ENCODE data around the gene SPAG7.

The SPAG7 gene

GRCh38 chr17:4950075-4950745 lies 17.4 kb downstream of the SPAG7 start:
- DNase-seq (ENCODE audit: low spot score): no peak

- DNase-seq (ENCODE audit: low spot score): peak; percentile 53
Measured at GRCh38 chr17:4949321-4950074, 18.1 kb downstream of the SPAG7 start.

- peak; percentile 84 for DNase-seq (ENCODE audit: low spot score)
Measured at GRCh38 chr17:4948931-4949320, 18.7 kb downstream of the SPAG7 start.

- peak; percentile 86 for DNase-seq (ENCODE audit: low spot score)
Measured at GRCh38 chr17:4948166-4948930, 19.3 kb downstream of the SPAG7 start, which contains the start of gene PFN1. PFN1 (minus strand) TSS chr17:4948530; CDS start chr17:4948394, 136 bp downstream.

GRCh38 chr17:4947411-4948165 lies 20.0 kb downstream of the SPAG7 start:
- DNase-seq (ENCODE audit: low spot score): no peak

- no peak for DNase-seq (ENCODE audit: low spot score)
Measured at GRCh38 chr17:4947010-4947410, 20.6 kb downstream of the SPAG7 start.

- no peak for DNase-seq (ENCODE audit: low spot score)
Measured at GRCh38 chr17:4946312-4946976, 21.2 kb downstream of the SPAG7 start.

- no peak for DNase-seq (ENCODE audit: low spot score)
Measured at GRCh38 chr17:4945944-4946280, 21.7 kb downstream of the SPAG7 start.

- peak; percentile 36 for DNase-seq (ENCODE audit: low spot score)
Measured at GRCh38 chr17:4945176-4945943, 22.3 kb downstream of the SPAG7 start.

GRCh38 chr17:4944554-4945175 lies 23.0 kb downstream of the SPAG7 start:
- DNase-seq (ENCODE audit: low spot score): no peak

GRCh38 chr17:4944163-4944553 lies 23.5 kb downstream of the SPAG7 start:
- no peak for DNase-seq (ENCODE audit: low spot score)

- DNase-seq (ENCODE audit: low spot score): no peak
Measured at GRCh38 chr17:4942760-4943508, 24.7 kb downstream of the SPAG7 start.

- no peak for DNase-seq (ENCODE audit: low spot score)
Measured at GRCh38 chr17:4941319-4941610, 26.4 kb downstream of the SPAG7 start.

- DNase-seq (ENCODE audit: low spot score): no peak
Measured at GRCh38 chr17:4940555-4941318, 26.9 kb downstream of the SPAG7 start.

- DNase-seq (ENCODE audit: low spot score): peak; percentile 100
Measured at GRCh38 chr17:4939796-4940554, 27.6 kb downstream of the SPAG7 start, which contains the start of the genes RNF167 and SLC25A11. RNF167 (plus strand) TSS chr17:4940268; CDS start chr17:4940910, 642 bp downstream. SLC25A11 (minus strand) TSS chr17:4940046; CDS start chr17:4939910, 136 bp downstream.

GRCh38 chr17:4939546-4939795 lies 28.1 kb downstream of the SPAG7 start:
- no peak for DNase-seq (ENCODE audit: low spot score)

GRCh38 chr17:4938688-4939545 lies 28.7 kb downstream of the SPAG7 start:
- no peak for DNase-seq (ENCODE audit: low spot score)
